B cell (primary cell): ENCODE data around the gene PRSS36. TPM values are rescaled to one million over a fixed set of nuclear protein-coding genes. Genes with fewer than 3 reads are reported as not detected.

Experiments
- ATAC-seq: fragments of 200-7000 bp; cut with Tn5 transposase; one replicate; pipeline ENCODE4 v1.10.0; 2021; ENCODE audit warnings: low read depth, mild to moderate bottlenecking, moderate number of reproducible peaks, moderate library complexity
- CTCF ChIA-PET: fragments of 350-600 bp; sonication (Branson Sonifier 250); formaldehyde crosslinking; loops from one replicate; lab custom pipeline; 2021; ENCODE audit warnings: antibody characterized with exemption, inconsistent platforms; lab: Charles Lee
- POLR2A ChIA-PET: fragments of 350-600 bp; sonication (Branson Sonifier 250); formaldehyde crosslinking; loops from one replicate; lab custom pipeline; 2021; ENCODE audit warnings: antibody characterized with exemption; lab: Charles Lee
- DNase-seq: peaks from one replicate; pipeline ENCODE4 v3.0.0; 2013
- H2AFZ ChIP-seq: 2 replicates; pipeline ENCODE4 v1.6.1; 2012; ENCODE audit warnings: mild to moderate bottlenecking, low read depth, low read length; ENCODE audit not compliant: insufficient read depth, poor library complexity, severe bottlenecking
- H3K27ac ChIP-seq, 2 donors: 1 replicate in 1 of 2; 2 replicates in 1 of 2; pipeline ENCODE4 v1.5.1; 2012 to 2013; ENCODE audit warnings: low read length in 2 of 2, mild to moderate bottlenecking in 2 of 2, moderate library complexity in 1 of 2
- H3K27me3 ChIP-seq, 4 experiments: fragments of 200-600 bp in 1 of 4; sonication (generic) in 1 of 4; replicated peaks in 1 of 4; 1 replicate in 2 of 4; 2 replicates in 2 of 4; pipeline versions ENCODE4 v1.6.1 to v1.7.0; 2013 to 2016; ENCODE audit warnings: low read length in 3 of 4, mild to moderate bottlenecking in 2 of 4, mixed read lengths in 1 of 4, moderate library complexity in 1 of 4; ENCODE audit not compliant: insufficient read depth in 4 of 4, control insufficient read depth in 3 of 4; ENCODE audit errors: control extremely low read depth in 1 of 4
- H3K36me3 ChIP-seq, 2 experiments: replicated peaks in 1 of 2; 1 replicate in 1 of 2; 2 replicates in 1 of 2; pipeline versions ENCODE4 v1.6.1 to v1.7.1; 2013; ENCODE audit warnings: low read length in 1 of 2; ENCODE audit not compliant: insufficient read depth in 2 of 2, control insufficient read depth in 1 of 2; ENCODE audit errors: control extremely low read depth in 1 of 2, extremely low read depth in 1 of 2
- H3K4me1 ChIP-seq, 2 donors: fragments of 200-600 bp in 1 of 2; sonication (generic) in 1 of 2; 1 replicate in 1 of 2; 2 replicates in 1 of 2; pipeline versions ENCODE4 v1.5.1 to v1.6.1; 2013 to 2017; ENCODE audit warnings: low read length in 2 of 2; ENCODE audit not compliant: control insufficient read depth in 2 of 2, insufficient read depth in 2 of 2
- H3K4me2 ChIP-seq: replicated peaks from 2 replicates; pipeline ENCODE3; 2012; ENCODE audit warnings: mild to moderate bottlenecking, low read depth, low read length; ENCODE audit not compliant: poor library complexity, severe bottlenecking
- H3K4me3 ChIP-seq, 5 experiments: fragments of 200-600 bp in 1 of 5; sonication (generic) in 1 of 5; 1 replicate in 3 of 5; 2 replicates in 2 of 5; pipeline versions ENCODE4 v1.5.1 to v1.7.0; 2011 to 2016; ENCODE audit warnings: low read length in 4 of 5, mild to moderate bottlenecking in 4 of 5, low read depth in 2 of 5, control low read depth in 1 of 5, moderate library complexity in 1 of 5; ENCODE audit not compliant: insufficient read depth in 1 of 5; ENCODE audit errors: control extremely low read depth in 1 of 5, extremely low read depth in 1 of 5
- H3K79me2 ChIP-seq: fragments of 200-600 bp; sonication (generic); one replicate; pipeline ENCODE4 v1.6.0; 2016; ENCODE audit warnings: low read length; ENCODE audit not compliant: control insufficient read depth, insufficient read depth
- H3K9ac ChIP-seq: fragments of 200-600 bp; sonication (generic); 2 replicates; pipeline ENCODE4 v1.6.1; 2017; ENCODE audit warnings: mild to moderate bottlenecking, low read length, moderate library complexity
- H3K9me3 ChIP-seq, 3 donors: one replicate each; pipeline versions ENCODE4 v1.6.1 to v1.7.1; 2013; ENCODE audit warnings: low read length in 2 of 3; ENCODE audit not compliant: control insufficient read depth in 2 of 3, insufficient read depth in 1 of 3; ENCODE audit errors: control extremely low read depth in 1 of 3
- H4K20me1 ChIP-seq: 2 replicates; pipeline ENCODE4 v1.6.0; 2012; ENCODE audit warnings: mild to moderate bottlenecking, low read length; ENCODE audit not compliant: insufficient read depth, control insufficient read depth, poor library complexity, severe bottlenecking
- H3K27ac Mint-ChIP-seq: one replicate; pipeline ENCODE4 v1.8.0; 2021; ENCODE audit warnings: mixed read lengths
- H3K27me3 Mint-ChIP-seq: one replicate; pipeline ENCODE4 v1.8.0; 2021; ENCODE audit warnings: mixed read lengths
- H3K4me1 Mint-ChIP-seq: one replicate; pipeline ENCODE4 v1.8.0; 2021; ENCODE audit warnings: mixed read lengths
- H3K4me3 Mint-ChIP-seq: one replicate; pipeline ENCODE4 v1.8.0; 2021; ENCODE audit warnings: mixed read lengths
- H3K9me3 Mint-ChIP-seq: one replicate; pipeline ENCODE4 v1.8.0; 2022; ENCODE audit warnings: mixed read lengths; ENCODE audit not compliant: insufficient read depth
- EZH2 ChIP-seq: IDR thresholded peaks from 2 replicates; pipeline ENCODE4 v1.6.1; 2012; ENCODE audit warnings: borderline replicate concordance, low read depth, mild to moderate bottlenecking, moderate library complexity, low read length; ENCODE audit not compliant: insufficient read depth, poor library complexity, severe bottlenecking
- WGBS: methylation state at CpG from one replicate; pipeline ENCODE4 v1.1.5; 2013; ENCODE audit warnings: missing lambda C conversion rate; ENCODE audit not compliant: insufficient coverage; 5-methylcytosine and 5-hydroxymethylcytosine counted together
- intact Hi-C: fragments of 100-400 bp; cut with micrococcal nuclease; formaldehyde crosslinking; loops from one replicate; pipeline ENCODE4 v1.10.0; 2022
- polyA plus RNA-seq: library from polyadenylated mRNA; depleted of rRNA; stranded (reverse); fragments of >200 nt; gene quantifications from 2 replicates; pipeline ENCODE4 v1.2.3, GENCODE V29; 2012
- total RNA-seq, 2 donors: library from RNA; stranded (reverse); fragments of 120-200 nt in 1 of 2; gene quantifications; 1 replicate in 1 of 2; 2 replicates in 1 of 2; pipeline versions ENCODE4 v1.2.3 to v1.2.4, GENCODE V29; 2013 to 2022
- TF ChIP-seq, protein P1 (sequence below): fragments of 200-600 bp; IDR thresholded peaks from one replicate; pipeline ENCODE4 v1.8.0; 2022; ENCODE audit warnings: antibody characterized with exemption, mild to moderate bottlenecking

PRSS36 gene
- total and polyA plus RNA-seq, 2 donors (not counting 1 experiment from before 2014, with no cell fraction given), result 1.0 to 1.6 TPM

DNA sequence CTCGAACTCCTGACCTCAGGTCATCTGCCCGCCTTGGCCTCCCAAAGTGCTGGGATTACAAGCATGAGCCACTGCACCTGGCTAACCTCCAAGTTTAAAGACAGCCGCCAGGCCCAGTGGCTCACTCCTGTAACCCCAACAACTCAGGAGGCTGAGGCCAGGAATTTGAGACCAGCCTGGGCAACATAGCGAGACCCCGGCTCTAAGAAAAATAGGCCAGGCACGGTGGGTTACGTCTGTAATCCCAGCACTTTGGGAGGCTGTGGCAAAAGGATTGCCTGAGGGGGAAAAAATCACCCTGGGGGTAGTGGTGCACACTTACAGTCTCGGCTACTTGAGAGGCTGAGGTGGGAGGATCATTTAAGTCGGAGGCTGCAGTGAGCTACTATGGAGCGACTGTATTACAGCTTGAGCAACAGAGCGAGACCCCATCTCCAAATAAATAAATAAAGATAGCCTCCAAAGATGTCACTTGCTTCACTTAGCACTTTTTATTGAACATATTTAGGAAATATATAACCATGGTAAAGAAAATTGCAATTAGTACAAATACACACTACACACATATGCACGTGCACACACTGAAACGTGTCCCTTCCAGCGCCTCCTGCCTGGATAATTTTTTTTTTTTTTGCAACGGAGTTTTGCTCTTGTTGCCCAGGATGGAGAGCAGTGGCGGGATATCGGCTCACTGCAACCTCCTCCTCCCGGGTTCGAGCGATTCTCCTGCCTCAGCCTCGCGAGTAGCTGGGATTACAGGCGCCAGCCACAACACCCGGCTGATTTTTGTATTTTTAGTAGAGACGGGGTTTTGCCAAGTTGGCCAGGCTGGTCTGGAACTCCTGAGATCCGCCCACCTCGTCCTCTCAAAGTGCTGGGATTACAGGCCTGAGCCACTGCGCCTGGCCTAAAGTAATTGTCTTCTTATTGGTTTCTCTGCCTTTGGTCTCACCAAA lies 43.1 kb downstream of the PRSS36 start:
- peaks cover 0 to 21% of the 10 kb centered on the region in 2 experiments for H3K36me3 ChIP-seq
- H2AFZ ChIP-seq, result no peak overlapping the region
- no peak overlapping the region for H3K27ac ChIP-seq
- H3K4me1 Mint-ChIP-seq, result peaks cover 21% of the 10 kb centered on the region
- ATAC-seq, result no peak
- H3K9me3 Mint-ChIP-seq, result no peaks in the 10 kb centered on the region
- H3K27me3 ChIP-seq, result no peaks in the 10 kb centered on the region
- intact Hi-C loops, result loop anchor here (10.0 kb wide), 1 partner anchor 78 kb away; the partner anchor contains the start of gene FUS
- H3K27ac Mint-ChIP-seq, result no peak overlapping the region
- H3K27me3 Mint-ChIP-seq, result no peaks in the 10 kb centered on the region
- TF ChIP-seq, protein P1, sequence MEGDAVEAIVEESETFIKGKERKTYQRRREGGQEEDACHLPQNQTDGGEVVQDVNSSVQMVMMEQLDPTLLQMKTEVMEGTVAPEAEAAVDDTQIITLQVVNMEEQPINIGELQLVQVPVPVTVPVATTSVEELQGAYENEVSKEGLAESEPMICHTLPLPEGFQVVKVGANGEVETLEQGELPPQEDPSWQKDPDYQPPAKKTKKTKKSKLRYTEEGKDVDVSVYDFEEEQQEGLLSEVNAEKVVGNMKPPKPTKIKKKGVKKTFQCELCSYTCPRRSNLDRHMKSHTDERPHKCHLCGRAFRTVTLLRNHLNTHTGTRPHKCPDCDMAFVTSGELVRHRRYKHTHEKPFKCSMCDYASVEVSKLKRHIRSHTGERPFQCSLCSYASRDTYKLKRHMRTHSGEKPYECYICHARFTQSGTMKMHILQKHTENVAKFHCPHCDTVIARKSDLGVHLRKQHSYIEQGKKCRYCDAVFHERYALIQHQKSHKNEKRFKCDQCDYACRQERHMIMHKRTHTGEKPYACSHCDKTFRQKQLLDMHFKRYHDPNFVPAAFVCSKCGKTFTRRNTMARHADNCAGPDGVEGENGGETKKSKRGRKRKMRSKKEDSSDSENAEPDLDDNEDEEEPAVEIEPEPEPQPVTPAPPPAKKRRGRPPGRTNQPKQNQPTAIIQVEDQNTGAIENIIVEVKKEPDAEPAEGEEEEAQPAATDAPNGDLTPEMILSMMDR, result no peak
- TF ChIP-seq EZH2, result no peak
- peaks cover 10% of the 10 kb centered on the region for H3K79me2 ChIP-seq
- H3K9me3 ChIP-seq, result no peaks in the 10 kb centered on the region
- 96% methylated on average over 21 of the region's 28 CpGs for WGBS
- ChIA-PET CTCF (interaction anchor here (0.7 kb wide), 1 partner anchor 36 kb away, joined by 4 read pairs; no protein-coding TSS in a partner anchor), POLR2A (interaction anchor here (1.1 kb wide), 1 partner anchor 11 kb away, joined by 3 read pairs; the partner anchor contains the start of gene KAT8)
- DNase-seq, result no peak
- no peak overlapping the region for H3K4me2 ChIP-seq
- no peak overlapping the region for H3K4me3 ChIP-seq
- H3K4me1 ChIP-seq, result peaks cover 7 to 18% of the 10 kb centered on the region in 2 donors
- no peak overlapping the region for H3K9ac ChIP-seq
- no peaks in the 10 kb centered on the region for H4K20me1 ChIP-seq
- peak overlapping the region; percentile 91 for H3K4me3 Mint-ChIP-seq
